Uterus (tissue), 2 donors: ENCODE data around the gene IGIP.

Source experiments
- CTCF ChIP-seq, 4 experiments: fragments of 200-600 bp in 2 of 4; fragments of 450-650 bp in 2 of 4; sonication (generic) in 2 of 4; IDR thresholded peaks; one replicate each; pipeline ENCODE4 v1.5.1; 2016 to 2019; ENCODE audit warnings: antibody characterized with exemption in 4 of 4, mild to moderate bottlenecking in 2 of 4, moderate library complexity in 1 of 4
- POLR2A ChIP-seq, 2 donors: fragments of 450-650 bp; IDR thresholded peaks; one replicate each; pipeline ENCODE4 v1.6.1; 2016; ENCODE audit warnings: antibody characterized with exemption in 2 of 2, mild to moderate bottlenecking in 1 of 2, moderate library complexity in 1 of 2

- TF ChIP-seq CTCF (IDR thresholded peaks at IDR 0.05) = no peak
- no peak for TF ChIP-seq POLR2A (IDR thresholded peaks at IDR 0.05)
Observed at GRCh38 chr5:140106805-140107311, 18.9 kb upstream of the IGIP start.
